CMK (cell line): ENCODE results near the gene IRS1.

Source experiments
- DNase-seq: peaks from one replicate; pipeline ENCODE4 v3.0.0-alpha.2; 2010; ENCODE audit warnings: low read depth

The IRS1 gene

GRCh38 chr2:226754821-226755604 lies 44.6 kb downstream of the IRS1 start:
- DNase-seq: no peak

- DNase-seq: no peak
Measured at GRCh38 chr2:226752887-226753286, 46.7 kb downstream of the IRS1 start.

DNA sequence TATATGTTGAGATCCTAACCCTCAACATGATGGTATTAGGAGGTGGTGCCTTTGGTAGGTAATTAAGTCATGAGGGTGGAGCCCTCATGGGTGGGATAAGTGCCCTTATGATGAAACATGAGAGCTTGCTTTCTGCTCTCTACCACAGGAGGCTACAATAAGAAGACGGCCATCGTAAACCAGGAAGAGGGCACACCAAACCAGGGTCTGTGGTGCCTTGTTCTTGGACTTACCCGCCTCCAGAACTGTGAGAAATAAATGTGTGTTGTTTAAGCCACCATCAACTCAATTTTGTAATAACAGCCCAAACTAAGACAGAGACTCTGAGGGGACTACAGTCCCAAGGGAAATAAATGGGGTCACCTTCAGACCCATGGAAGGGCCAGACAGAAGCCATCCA lies 52.3 kb downstream of the IRS1 start:
- DNase-seq: no peak

DNA sequence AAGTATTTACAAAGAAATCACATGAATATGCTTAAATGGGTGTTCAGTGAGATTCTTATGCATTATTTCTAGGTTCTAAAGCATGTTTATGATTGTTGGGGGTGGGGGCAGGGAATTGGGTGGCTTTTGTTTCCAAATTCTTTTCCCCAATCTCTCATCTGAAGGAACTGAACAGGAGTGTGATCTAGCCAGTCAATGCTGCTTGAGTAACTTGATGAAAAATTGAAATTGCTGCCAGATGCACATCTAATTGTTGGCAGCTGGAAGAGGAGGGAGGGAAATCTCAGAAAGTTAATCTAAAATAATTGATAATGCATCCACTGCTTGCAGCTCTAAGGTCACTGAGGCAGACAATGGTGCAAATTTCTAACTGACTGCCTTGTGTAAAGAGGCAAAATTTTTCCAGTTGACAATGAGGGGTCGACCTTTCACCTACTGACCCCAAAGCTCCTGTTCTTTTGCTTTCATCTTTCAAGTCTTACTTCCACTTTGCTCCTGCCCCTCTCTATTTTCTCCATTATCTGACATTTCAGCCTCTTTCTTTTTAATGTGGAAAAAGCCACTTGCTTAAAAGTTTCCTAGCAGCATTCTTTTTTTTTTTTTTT lies 53.3 kb downstream of the IRS1 start:
- DNase-seq: no peak

DNA sequence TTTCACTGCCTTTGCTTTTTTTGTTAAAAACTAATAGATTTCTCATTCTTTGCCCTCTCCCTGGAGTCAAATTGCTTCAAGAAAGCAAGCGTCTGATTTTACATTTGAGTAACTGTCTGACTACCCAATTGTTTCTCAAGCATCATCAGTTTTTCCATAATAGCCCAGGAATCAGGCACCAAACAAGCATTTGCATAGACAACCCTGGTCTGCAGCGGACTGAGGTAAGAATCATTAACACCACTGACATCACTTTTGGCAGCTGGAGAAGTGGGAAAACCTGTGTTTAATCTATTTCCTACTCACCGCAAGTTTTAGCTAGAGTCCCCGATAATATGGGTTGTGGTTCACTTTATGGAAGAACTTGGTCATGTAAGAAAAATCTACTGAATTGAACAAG lies 55.7 kb downstream of the IRS1 start:
- DNase-seq: no peak

GRCh38 chr2:226742347-226742746 lies 57.3 kb downstream of the IRS1 start:
- no peak for DNase-seq

DNA sequence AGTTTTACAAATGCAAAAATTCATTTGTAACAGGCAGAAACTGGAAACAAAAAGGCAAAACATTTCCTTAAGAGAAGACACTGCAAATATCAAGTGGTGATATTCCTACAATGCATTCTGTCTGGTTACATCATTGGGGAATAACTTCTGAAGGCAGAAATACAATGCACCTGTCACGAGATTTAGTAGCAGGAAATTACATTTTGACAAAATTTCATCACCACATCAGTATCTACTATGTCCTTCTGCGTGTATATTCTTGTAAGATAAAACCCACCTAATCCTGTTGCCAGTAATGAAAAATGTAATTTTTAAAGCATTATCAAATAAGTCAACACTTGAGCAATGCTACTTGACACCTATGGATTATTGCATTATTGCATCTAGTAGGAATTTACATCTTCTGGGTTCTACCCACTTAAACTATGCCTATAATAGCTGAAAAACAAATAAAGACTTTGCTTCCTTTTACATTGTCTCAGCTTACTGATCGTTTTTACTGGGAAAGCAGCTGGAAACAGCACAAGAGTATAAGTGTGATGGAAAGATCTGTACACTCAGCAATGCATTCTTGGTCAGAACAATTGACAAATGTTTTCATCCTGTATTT lies 59.5 kb downstream of the IRS1 start:
- no peak for DNase-seq

DNA sequence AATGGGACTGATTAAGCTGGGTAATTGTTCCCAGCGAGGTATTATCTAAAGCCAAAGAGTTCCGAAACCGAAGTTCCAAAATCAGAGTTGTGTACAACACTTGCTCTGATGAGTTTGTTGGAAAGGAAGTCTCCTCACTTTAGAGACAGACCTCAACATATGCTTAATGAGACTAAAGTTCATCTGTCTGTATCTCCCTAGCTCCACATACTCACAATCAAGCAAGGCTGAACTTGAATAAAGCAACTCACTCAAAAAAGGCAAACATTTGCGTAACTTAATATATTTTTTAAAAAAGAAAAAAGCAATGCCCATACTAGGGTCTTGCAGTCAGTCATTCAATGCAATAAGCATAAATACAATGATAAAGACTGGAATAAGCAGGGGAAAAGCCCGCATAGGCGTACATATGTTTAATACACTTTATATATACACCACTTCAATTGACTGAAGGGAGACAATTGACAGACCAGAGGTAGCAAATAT lies 60.0 kb downstream of the IRS1 start:
- DNase-seq: no peak

- no peak for DNase-seq
Measured at GRCh38 chr2:226738821-226739544, 60.6 kb downstream of the IRS1 start.

GRCh38 chr2:226738191-226738820 lies 61.3 kb downstream of the IRS1 start:
- DNase-seq: no peak

- DNase-seq: no peak
Measured at GRCh38 chr2:226736382-226736781, 63.2 kb downstream of the IRS1 start.

DNA sequence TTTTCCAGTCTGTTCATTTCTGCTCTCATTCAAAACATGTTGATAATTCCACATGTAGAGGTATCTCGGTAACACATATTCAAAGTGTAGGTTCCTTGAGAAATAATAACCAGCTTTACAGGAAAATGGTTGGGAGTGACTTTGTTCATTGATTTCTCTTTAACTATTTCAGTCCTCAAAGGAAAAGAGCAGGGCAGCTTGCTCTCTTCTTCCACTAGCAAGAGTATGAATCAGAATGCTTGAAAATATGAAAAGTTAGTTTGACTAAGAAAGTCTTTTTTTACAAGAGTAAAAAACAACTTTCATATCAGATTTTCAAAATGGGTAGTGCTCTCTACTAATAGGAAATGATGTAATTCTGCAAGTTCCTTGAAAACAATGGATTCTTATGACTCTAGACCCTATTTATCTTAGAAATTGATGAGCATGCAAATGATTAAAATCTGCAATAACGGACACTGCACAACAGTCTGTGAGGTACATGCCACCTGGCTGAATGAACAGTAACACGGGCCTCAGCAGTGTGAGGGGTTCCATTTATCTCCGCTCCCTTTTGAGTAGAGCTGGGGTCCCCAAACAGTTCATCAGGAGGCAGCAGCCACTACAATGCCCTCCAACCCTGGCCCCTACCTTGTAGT lies 65.6 kb downstream of the IRS1 start:
- DNase-seq: no peak

DNA sequence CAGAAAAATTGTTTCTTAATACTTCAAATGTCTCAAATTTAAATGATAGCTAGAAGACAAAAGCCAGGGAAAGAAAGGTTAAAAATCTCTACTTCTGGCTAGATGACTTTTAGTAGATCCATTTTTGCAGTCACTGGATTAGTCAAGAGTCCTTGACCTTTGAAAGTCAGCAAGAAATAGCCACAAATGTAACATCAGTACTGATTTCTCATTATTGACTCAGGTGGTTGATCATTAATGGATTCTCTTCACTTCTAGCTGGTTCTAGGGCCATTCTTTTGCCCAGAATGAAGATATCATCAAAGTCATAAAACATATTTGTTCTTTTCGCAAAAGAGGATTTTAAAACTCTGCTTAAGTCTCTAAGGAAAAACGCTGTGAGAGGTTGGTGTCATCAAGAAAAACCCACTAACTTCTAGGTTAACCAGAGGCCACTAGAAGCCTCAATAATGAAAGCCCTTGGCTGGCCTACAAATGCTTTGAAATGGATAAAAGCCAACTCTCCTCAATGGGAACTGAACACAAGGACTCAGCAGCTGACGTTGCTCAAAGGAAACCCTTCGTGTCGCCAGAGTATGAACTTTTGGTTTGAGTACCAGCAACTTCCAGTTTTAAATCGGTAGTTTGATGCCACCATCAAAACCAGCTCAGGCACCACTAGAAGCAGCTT lies 66.3 kb downstream of the IRS1 start:
- DNase-seq: no peak

DNA sequence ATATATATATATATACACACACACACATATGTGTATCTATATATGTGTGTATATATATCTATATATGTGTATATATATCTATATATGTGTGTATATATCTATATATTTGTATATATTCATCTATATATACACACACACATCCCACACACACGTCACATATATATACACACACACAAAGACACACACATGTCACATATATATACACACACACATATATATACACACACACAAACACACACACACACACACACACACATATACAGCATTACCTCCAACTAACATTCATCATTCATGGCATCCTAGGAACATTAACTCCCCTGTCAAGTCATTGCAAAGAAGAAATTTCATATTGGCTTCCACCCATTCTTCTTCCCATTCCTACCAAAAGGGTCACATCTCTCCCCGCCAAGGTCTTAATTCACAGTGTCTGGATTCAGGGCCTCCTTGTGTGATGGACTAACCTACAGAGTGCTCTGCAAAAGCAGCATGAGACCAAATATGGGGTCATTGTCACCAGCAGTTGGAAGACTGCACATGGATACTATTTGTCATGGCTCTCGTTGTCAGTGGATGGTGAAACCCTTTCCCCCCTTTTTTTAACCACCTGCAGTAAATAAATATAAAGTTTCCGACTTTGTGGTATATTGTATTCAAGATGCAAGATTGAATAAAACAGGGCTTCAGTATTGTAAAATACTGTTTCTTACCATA lies 67.0 kb downstream of the IRS1 start:
- DNase-seq: no peak

GRCh38 chr2:226730481-226730880 lies 69.1 kb downstream of the IRS1 start:
- DNase-seq: no peak

DNA sequence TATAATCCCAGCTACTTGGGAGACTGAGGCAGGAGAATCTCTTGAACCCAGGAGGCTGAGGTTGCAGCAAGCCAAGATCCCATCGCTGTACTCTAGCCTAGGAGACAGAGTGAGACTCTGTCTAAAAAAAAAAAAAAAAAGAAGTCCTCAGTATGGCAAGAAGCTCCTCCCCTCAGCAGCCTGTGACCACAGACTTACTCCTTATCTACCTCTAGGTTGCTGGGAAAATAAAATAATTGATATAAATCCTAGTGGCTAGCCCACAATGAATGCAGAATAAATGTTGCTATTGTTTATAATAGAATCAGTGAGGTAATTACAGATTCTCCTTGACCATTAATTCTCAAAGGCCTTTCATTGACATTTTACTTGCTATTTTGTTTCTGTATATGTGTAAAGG lies 70.6 kb downstream of the IRS1 start:
- DNase-seq: no peak

DNA sequence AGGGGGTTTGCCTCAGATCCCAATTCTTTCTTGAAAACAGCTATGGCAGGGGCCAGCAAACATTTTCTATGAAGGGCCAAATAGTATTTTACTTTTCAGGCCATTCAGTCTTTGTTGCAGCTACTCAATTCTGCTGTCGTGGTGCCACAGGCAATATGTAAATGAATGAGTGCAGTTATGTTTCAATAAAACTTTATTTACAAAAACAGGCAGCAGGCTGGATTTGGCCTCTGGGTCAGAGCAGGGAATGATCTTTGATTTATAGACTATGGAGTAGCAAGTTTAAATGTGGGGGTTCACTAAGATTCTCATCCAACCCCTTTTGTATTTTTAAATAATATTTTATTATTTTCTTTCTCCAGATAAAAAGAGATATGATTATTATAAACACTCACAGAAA lies 72.4 kb downstream of the IRS1 start:
- no peak for DNase-seq

DNA sequence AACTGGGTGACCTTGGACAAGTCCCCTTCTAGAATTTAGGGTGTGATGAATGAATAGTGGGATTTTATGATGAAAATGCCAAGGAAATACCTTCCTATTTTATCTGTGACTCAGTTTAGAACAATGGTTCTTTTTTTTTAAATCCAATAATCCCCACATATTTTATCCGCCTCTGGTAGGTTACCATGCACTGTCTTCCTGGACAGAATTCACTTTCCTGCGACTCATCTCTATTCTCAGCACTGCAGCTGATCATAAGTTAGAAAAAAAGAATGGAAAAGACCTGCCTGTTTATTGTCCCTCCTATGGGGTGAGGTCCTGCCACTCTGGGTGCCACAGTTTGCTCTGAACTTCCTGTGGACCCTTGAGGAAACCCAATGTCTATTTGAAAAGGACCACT lies 73.1 kb downstream of the IRS1 start:
- no peak for DNase-seq

DNA sequence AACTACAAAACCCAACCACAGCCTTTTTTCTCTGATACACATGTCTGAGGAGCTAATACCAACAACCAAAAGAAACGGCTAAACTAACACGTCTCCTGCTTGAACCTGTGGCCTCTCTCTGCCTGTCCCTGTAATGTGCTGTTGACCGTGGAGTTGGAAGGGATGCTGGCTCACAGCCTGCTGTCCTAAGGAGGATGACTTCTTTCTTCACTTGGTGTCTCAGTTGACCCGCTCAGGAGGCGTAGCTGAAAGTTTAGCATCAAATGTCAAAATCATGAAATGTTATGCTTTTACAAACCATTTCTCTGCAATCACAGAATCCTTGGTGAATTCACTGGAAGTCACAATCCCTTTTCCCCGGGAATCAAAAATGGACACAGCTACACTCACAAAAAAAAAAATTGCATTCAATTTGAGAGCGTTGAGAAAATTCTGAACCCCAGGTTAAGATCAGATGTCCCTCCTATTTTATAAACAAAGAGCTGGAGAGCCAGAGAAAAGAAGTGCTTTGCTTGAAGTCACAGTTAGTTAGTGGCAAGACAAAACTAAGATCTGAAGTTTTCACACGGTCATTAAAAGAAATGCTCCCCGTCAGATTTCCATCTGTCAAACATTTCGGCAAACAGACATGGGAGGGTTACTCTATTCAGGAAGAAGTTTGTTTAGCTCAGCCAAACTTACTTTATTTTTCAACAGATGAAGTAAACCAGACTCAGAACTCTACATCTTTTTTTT lies 74.3 kb downstream of the IRS1 start:
- DNase-seq: no peak

GRCh38 chr2:226721541-226721940 lies 78.1 kb downstream of the IRS1 start:
- no peak for DNase-seq
